ENCODE results near the gene APEH.

The APEH gene

DNA sequence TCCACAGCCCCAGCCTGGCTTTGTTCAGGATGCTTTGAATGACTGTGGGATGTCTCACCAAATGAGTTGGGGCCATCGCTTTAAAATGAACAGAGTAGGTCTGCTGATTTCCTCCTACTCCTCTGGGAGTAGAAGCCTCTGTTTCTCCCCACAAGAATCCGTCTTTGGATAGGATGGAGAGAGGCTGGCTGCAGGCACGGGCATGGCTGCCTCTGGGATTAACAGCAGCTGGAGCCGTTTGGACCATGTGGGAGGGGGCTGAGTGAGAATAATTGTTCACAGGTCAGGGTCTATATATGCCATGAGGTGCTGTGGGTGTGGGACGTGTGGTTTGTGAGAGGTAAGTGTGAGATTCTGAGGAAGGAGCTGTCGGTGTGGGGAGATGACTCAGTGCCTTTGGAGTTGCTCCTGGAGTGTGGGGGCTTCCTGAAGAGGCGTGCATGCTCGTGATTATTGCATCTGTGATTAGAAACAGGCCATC, 48.0 kb upstream of the APEH start:
- TF ChIP-seq EGR2 (tag by site-specific recombination; IDR thresholded peaks at IDR 0.05; ENCODE audit: low read depth) (peak; percentile 95), GLIS2 (tag by site-specific recombination; IDR thresholded peaks at IDR 0.05) (no peak), ZFHX2 (tag by site-specific recombination; conservative IDR thresholded peaks at IDR 0.05) (peak; percentile 84), ZNF513 (tag by site-specific recombination; IDR thresholded peaks at IDR 0.05) (no peak), GFI1B (tag by site-specific recombination; IDR thresholded peaks at IDR 0.05) (no peak)
- Histone ChIP-seq H3K27ac (ENCODE audit: extremely low read depth, low read depth, low read length) (no peak overlapping the region), H3K36me3 (ENCODE audit: control insufficient read depth in 2 of 2, insufficient read depth in 1 of 2, low read length in 2 of 2) (peaks cover 0 to 9% of the 10 kb centered on the region in 2 experiments; a peak in 1 of 3 replicates), H3K9me3 (ENCODE audit: control insufficient read depth, insufficient read depth, low read depth, low read length) (no peaks in the 10 kb centered on the region), H3K4me1 (ENCODE audit: control insufficient read depth, insufficient read depth, low read length) (no peaks in the 10 kb centered on the region), H3K4me3 (ENCODE audit: low read depth, low read length) (no peak overlapping the region)
- ChIA-PET POLR2A (no interaction called here), CTCF (no interaction called here)

GRCh38 chr3:49626796-49627195, 47.4 kb upstream of the APEH start:
- CTCF ChIA-PET: no interaction called here
- no peak overlapping the region for H3K27ac ChIP-seq (ENCODE audit: extremely low read depth, low read depth, low read length)
- H3K36me3 ChIP-seq (ENCODE audit: control insufficient read depth in 2 of 2, insufficient read depth in 1 of 2, low read length in 2 of 2): peaks cover 0 to 9% of the 10 kb centered on the region in 2 experiments; a peak in 1 of 3 replicates
- no peak overlapping the region for H3K4me3 ChIP-seq (ENCODE audit: low read depth, low read length)
- no peaks in the 10 kb centered on the region for H3K9me3 ChIP-seq (ENCODE audit: control insufficient read depth, insufficient read depth, low read depth, low read length)
- TF ChIP-seq, protein P1, sequence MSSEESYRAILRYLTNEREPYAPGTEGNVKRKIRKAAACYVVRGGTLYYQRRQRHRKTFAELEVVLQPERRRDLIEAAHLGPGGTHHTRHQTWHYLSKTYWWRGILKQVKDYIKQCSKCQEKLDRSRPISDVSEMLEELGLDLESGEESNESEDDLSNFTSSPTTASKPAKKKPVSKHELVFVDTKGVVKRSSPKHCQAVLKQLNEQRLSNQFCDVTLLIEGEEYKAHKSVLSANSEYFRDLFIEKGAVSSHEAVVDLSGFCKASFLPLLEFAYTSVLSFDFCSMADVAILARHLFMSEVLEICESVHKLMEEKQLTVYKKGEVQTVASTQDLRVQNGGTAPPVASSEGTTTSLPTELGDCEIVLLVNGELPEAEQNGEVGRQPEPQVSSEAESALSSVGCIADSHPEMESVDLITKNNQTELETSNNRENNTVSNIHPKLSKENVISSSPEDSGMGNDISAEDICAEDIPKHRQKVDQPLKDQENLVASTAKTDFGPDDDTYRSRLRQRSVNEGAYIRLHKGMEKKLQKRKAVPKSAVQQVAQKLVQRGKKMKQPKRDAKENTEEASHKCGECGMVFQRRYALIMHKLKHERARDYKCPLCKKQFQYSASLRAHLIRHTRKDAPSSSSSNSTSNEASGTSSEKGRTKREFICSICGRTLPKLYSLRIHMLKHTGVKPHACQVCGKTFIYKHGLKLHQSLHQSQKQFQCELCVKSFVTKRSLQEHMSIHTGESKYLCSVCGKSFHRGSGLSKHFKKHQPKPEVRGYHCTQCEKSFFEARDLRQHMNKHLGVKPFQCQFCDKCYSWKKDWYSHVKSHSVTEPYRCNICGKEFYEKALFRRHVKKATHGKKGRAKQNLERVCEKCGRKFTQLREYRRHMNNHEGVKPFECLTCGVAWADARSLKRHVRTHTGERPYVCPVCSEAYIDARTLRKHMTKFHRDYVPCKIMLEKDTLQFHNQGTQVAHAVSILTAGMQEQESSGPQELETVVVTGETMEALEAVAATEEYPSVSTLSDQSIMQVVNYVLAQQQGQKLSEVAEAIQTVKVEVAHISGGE (tag by site-specific recombination; conservative IDR thresholded peaks at IDR 0.05; ENCODE audit: low read depth): no peak
- H3K4me1 ChIP-seq (ENCODE audit: control insufficient read depth, insufficient read depth, low read length): no peaks in the 10 kb centered on the region
- POLR2A ChIA-PET: no interaction called here

GRCh38 chr3:49627634-49628033, 46.5 kb upstream of the APEH start:
- ChIA-PET POLR2A (no interaction called here), CTCF (no interaction called here)
- H3K9me3 ChIP-seq (ENCODE audit: control insufficient read depth, insufficient read depth, low read depth, low read length): no peaks in the 10 kb centered on the region
- TF ChIP-seq ZNF239 (tag by site-specific recombination; IDR thresholded peaks at IDR 0.05): no peak
- TF ChIP-seq SP2 (tag by site-specific recombination; IDR thresholded peaks at IDR 0.05): no peak
- no peak for TF ChIP-seq ZNF157 (tag by site-specific recombination; IDR thresholded peaks at IDR 0.05)
- TF ChIP-seq, protein P2, sequence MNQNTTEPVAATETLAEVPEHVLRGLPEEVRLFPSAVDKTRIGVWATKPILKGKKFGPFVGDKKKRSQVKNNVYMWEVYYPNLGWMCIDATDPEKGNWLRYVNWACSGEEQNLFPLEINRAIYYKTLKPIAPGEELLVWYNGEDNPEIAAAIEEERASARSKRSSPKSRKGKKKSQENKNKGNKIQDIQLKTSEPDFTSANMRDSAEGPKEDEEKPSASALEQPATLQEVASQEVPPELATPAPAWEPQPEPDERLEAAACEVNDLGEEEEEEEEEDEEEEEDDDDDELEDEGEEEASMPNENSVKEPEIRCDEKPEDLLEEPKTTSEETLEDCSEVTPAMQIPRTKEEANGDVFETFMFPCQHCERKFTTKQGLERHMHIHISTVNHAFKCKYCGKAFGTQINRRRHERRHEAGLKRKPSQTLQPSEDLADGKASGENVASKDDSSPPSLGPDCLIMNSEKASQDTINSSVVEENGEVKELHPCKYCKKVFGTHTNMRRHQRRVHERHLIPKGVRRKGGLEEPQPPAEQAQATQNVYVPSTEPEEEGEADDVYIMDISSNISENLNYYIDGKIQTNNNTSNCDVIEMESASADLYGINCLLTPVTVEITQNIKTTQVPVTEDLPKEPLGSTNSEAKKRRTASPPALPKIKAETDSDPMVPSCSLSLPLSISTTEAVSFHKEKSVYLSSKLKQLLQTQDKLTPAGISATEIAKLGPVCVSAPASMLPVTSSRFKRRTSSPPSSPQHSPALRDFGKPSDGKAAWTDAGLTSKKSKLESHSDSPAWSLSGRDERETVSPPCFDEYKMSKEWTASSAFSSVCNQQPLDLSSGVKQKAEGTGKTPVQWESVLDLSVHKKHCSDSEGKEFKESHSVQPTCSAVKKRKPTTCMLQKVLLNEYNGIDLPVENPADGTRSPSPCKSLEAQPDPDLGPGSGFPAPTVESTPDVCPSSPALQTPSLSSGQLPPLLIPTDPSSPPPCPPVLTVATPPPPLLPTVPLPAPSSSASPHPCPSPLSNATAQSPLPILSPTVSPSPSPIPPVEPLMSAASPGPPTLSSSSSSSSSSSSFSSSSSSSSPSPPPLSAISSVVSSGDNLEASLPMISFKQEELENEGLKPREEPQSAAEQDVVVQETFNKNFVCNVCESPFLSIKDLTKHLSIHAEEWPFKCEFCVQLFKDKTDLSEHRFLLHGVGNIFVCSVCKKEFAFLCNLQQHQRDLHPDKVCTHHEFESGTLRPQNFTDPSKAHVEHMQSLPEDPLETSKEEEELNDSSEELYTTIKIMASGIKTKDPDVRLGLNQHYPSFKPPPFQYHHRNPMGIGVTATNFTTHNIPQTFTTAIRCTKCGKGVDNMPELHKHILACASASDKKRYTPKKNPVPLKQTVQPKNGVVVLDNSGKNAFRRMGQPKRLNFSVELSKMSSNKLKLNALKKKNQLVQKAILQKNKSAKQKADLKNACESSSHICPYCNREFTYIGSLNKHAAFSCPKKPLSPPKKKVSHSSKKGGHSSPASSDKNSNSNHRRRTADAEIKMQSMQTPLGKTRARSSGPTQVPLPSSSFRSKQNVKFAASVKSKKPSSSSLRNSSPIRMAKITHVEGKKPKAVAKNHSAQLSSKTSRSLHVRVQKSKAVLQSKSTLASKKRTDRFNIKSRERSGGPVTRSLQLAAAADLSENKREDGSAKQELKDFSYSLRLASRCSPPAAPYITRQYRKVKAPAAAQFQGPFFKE (tag by site-specific recombination; IDR thresholded peaks at IDR 0.05; ENCODE audit: borderline replicate concordance): no peak
- no peak for TF ChIP-seq ZNF341 (tag by site-specific recombination; IDR thresholded peaks at IDR 0.05; ENCODE audit: low read depth)
- H3K4me3 ChIP-seq (ENCODE audit: low read depth, low read length): no peak overlapping the region
- H3K36me3 ChIP-seq (ENCODE audit: control insufficient read depth in 2 of 2, insufficient read depth in 1 of 2, low read length in 2 of 2): peaks cover 0 to 9% of the 10 kb centered on the region in 2 experiments; a peak in 1 of 3 replicates
- no peak overlapping the region for H3K27ac ChIP-seq (ENCODE audit: extremely low read depth, low read depth, low read length)
- H3K4me1 ChIP-seq (ENCODE audit: control insufficient read depth, insufficient read depth, low read length): no peaks in the 10 kb centered on the region
